ENCODE data around the gene PKP3.
"Not testable (repeated sequence)": the region's sequence is repeated elsewhere in the genome, so short reads cannot be mapped to it uniquely, and the experiment has no call there.

Gene PKP3

GRCh38 chr11:355581-356458 lies 38.2 kb upstream of the PKP3 start:
- peak overlapping the region; percentile 33; the same call in 1 of the 2 replicates for H3K4me3 ChIP-seq (ENCODE audit: low read length)
- H3K9ac ChIP-seq (ENCODE audit: low read depth, low read length), result peak overlapping the region; percentile 78
- peaks cover 15% of the 10 kb centered on the region; the same call in 1 of the 2 replicates for H3K4me1 ChIP-seq (ENCODE audit: insufficient read depth, low read length)
- H3K9me3 ChIP-seq (ENCODE audit: insufficient read depth, low read depth, low read length), result peaks cover 7% of the 10 kb centered on the region
- 0 out of 2 replicates have a peak, but pooled peaks cover under 1% of the 10 kb centered on the region for H3K27me3 ChIP-seq (ENCODE audit: insufficient read depth, low read length)
- H3K36me3 ChIP-seq (ENCODE audit: insufficient read depth, low read depth, low read length), result no peaks in the 10 kb centered on the region
- peak overlapping the region; percentile 84 for H3K27ac ChIP-seq (ENCODE audit: low read length)

- Histone ChIP-seq H3K9me3 (ENCODE audit: insufficient read depth, low read depth, low read length) (peaks cover 13% of the 10 kb centered on the region), H3K9ac (ENCODE audit: low read depth, low read length) (no peak overlapping the region), H3K27ac (ENCODE audit: low read length) (no peak overlapping the region), H3K27me3 (ENCODE audit: insufficient read depth, low read length) (no peaks in the 10 kb centered on the region), H3K36me3 (ENCODE audit: insufficient read depth, low read depth, low read length) (no peaks in the 10 kb centered on the region), H3K4me1 (ENCODE audit: insufficient read depth, low read length) (peaks cover 15% of the 10 kb centered on the region; the same call in 1 of the 2 replicates), H3K4me3 (ENCODE audit: low read length) (no peak overlapping the region)
Observed at GRCh38 chr11:356610-357009, 37.4 kb upstream of the PKP3 start.

- no peaks in the 10 kb centered on the region for H3K36me3 ChIP-seq (ENCODE audit: insufficient read depth, low read depth, low read length)
- peaks cover 15% of the 10 kb centered on the region; the same call in 1 of the 2 replicates for H3K4me1 ChIP-seq (ENCODE audit: insufficient read depth, low read length)
- no peak overlapping the region for H3K9ac ChIP-seq (ENCODE audit: low read depth, low read length)
- H3K4me3 ChIP-seq (ENCODE audit: low read length), result no peak overlapping the region
- H3K9me3 ChIP-seq (ENCODE audit: insufficient read depth, low read depth, low read length), result peaks cover 13% of the 10 kb centered on the region
- no peaks in the 10 kb centered on the region for H3K27me3 ChIP-seq (ENCODE audit: insufficient read depth, low read length)
- H3K27ac ChIP-seq (ENCODE audit: low read length), result no peak overlapping the region
Observed at GRCh38 chr11:357582-357981, 36.4 kb upstream of the PKP3 start.

GRCh38 chr11:358129-358800 lies 35.7 kb upstream of the PKP3 start:
- H3K36me3 ChIP-seq (ENCODE audit: insufficient read depth, low read depth, low read length), result no peaks in the 10 kb centered on the region
- no peak overlapping the region for H3K27ac ChIP-seq (ENCODE audit: low read length)
- peaks cover 13% of the 10 kb centered on the region for H3K9me3 ChIP-seq (ENCODE audit: insufficient read depth, low read depth, low read length)

GRCh38 chr11:359181-359714 lies 34.8 kb upstream of the PKP3 start:
- Histone ChIP-seq H3K9ac (ENCODE audit: low read depth, low read length) (no peak overlapping the region), H3K27ac (ENCODE audit: low read length) (no peak overlapping the region), H3K9me3 (ENCODE audit: insufficient read depth, low read depth, low read length) (peaks cover 13% of the 10 kb centered on the region), H3K4me3 (ENCODE audit: low read length) (no peak overlapping the region), H3K4me1 (ENCODE audit: insufficient read depth, low read length) (peaks cover 7% of the 10 kb centered on the region; the same call in 1 of the 2 replicates), H3K27me3 (ENCODE audit: insufficient read depth, low read length) (no peaks in the 10 kb centered on the region), H3K36me3 (ENCODE audit: insufficient read depth, low read depth, low read length) (no peaks in the 10 kb centered on the region)

More at GRCh38 chr11:358129-358800, 35.7 kb upstream of the PKP3 start:
- Histone ChIP-seq H3K4me1 (ENCODE audit: insufficient read depth, low read length) (peaks cover 11% of the 10 kb centered on the region; the same call in 1 of the 2 replicates), H3K4me3 (ENCODE audit: low read length) (no peak overlapping the region), H3K27me3 (ENCODE audit: insufficient read depth, low read length) (no peaks in the 10 kb centered on the region), H3K9ac (ENCODE audit: low read depth, low read length) (no peak overlapping the region)

GRCh38 chr11:360326-361280 lies 33.4 kb upstream of the PKP3 start:
- no peak overlapping the region for H3K4me3 ChIP-seq (ENCODE audit: low read length)
- no peak overlapping the region for H3K27ac ChIP-seq (ENCODE audit: low read length)
- H3K9me3 ChIP-seq (ENCODE audit: insufficient read depth, low read depth, low read length), result peaks cover 13% of the 10 kb centered on the region
- no peaks in the 10 kb centered on the region for H3K27me3 ChIP-seq (ENCODE audit: insufficient read depth, low read length)
- no peak overlapping the region for H3K9ac ChIP-seq (ENCODE audit: low read depth, low read length)
- no peaks in the 10 kb centered on the region for H3K36me3 ChIP-seq (ENCODE audit: insufficient read depth, low read depth, low read length)
- peaks cover 2% of the 10 kb centered on the region; the same call in 1 of the 2 replicates for H3K4me1 ChIP-seq (ENCODE audit: insufficient read depth, low read length)

- Histone ChIP-seq H3K9me3 (ENCODE audit: insufficient read depth, low read depth, low read length) (peaks cover 13% of the 10 kb centered on the region), H3K9ac (ENCODE audit: low read depth, low read length) (no peak overlapping the region), H3K4me3 (ENCODE audit: low read length) (no peak overlapping the region), H3K36me3 (ENCODE audit: insufficient read depth, low read depth, low read length) (no peaks in the 10 kb centered on the region), H3K27ac (ENCODE audit: low read length) (no peak overlapping the region), H3K27me3 (ENCODE audit: insufficient read depth, low read length) (no peaks in the 10 kb centered on the region), H3K4me1 (ENCODE audit: insufficient read depth, low read length) (no peaks in the 10 kb centered on the region; the same call in 1 of the 2 replicates)
Observed at GRCh38 chr11:362642-363442, 31.2 kb upstream of the PKP3 start.

- not testable (repeated sequence) for H3K4me3 ChIP-seq (ENCODE audit: low read length); H3K36me3 ChIP-seq (ENCODE audit: insufficient read depth, low read depth, low read length); H3K9ac ChIP-seq (ENCODE audit: low read depth, low read length); H3K27ac ChIP-seq (ENCODE audit: low read length); H3K4me1 ChIP-seq (ENCODE audit: insufficient read depth, low read length); H3K27me3 ChIP-seq (ENCODE audit: insufficient read depth, low read length)
- peaks cover 13% of the 10 kb centered on the region for H3K9me3 ChIP-seq (ENCODE audit: insufficient read depth, low read depth, low read length)
Observed at GRCh38 chr11:363443-363805, 30.6 kb upstream of the PKP3 start.

- H3K36me3 ChIP-seq (ENCODE audit: insufficient read depth, low read depth, low read length), result no peaks in the 10 kb centered on the region
- H3K9ac ChIP-seq (ENCODE audit: low read depth, low read length), result no peak overlapping the region
- H3K4me1 ChIP-seq (ENCODE audit: insufficient read depth, low read length), result peaks cover 4% of the 10 kb centered on the region; the same call in 1 of the 2 replicates
- no peak overlapping the region for H3K27ac ChIP-seq (ENCODE audit: low read length)
- no peak overlapping the region for H3K4me3 ChIP-seq (ENCODE audit: low read length)
- H3K27me3 ChIP-seq (ENCODE audit: insufficient read depth, low read length), result no peaks in the 10 kb centered on the region
- peaks cover 13% of the 10 kb centered on the region for H3K9me3 ChIP-seq (ENCODE audit: insufficient read depth, low read depth, low read length)
Observed at GRCh38 chr11:363948-364761, 29.9 kb upstream of the PKP3 start.
